Hepatic stellate cell (primary cell): ENCODE measurements around the gene CASQ1.

Source experiments
- DNase-seq: peaks from one replicate; pipeline ENCODE4 v3.0.0; 2011; ENCODE audit warnings: low spot score

The CASQ1 gene

GRCh38 chr1:160189649-160190625, at the start of gene CASQ1:
CASQ1 (plus strand) TSS chr1:160190575; CDS start chr1:160190752, 177 bp downstream.
- DNase-seq, result peak; percentile 54

GRCh38 chr1:160143695-160144094, 46.7 kb upstream of the CASQ1 start:
- no peak for DNase-seq

DNA sequence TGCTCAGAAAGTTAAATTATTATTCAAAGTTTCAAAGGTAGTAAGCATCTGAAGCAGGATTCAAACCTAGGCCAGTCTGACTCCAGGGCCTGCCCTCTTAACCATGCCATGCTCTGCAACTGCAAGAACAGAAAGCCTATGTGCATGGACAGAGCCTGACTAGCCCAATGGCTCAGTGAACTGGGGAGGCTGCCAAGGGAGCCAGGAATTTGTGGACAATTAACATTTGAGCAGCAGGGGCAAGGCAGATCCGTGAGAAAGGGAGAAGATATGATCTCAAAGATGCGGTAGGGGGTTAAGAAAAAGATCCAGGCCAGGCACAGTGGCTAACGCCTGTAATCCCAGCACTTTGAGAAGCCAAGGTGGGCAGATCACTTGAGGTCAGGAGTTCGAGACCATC, 45.5 kb upstream of the CASQ1 start:
- no peak for DNase-seq

- no peak for DNase-seq
These were observed 44.3 kb upstream of the CASQ1 start for GRCh38 chr1:160146107-160146506.

DNA sequence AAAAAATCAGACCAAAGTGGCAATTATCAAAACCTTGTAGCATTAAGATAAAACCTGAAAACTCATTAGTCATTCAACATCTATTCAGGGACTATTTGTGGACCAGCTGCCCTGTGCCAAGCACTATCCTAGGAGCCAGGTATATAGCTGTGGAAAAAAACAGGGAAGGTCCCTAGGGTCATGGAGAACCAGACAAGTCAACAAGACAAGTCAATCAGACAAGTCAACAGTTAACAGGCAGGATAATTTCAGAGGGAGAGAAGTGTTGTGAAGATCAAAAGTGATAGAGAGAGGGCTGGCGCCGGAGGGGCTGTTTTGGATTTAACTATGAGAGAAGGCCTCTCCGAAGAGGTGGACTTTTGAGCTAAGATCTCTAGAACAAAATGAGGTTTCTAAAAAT, 42.3 kb upstream of the CASQ1 start:
- no peak for DNase-seq

- DNase-seq, result no peak
These were observed 41.1 kb upstream of the CASQ1 start for GRCh38 chr1:160149233-160149632.

DNA sequence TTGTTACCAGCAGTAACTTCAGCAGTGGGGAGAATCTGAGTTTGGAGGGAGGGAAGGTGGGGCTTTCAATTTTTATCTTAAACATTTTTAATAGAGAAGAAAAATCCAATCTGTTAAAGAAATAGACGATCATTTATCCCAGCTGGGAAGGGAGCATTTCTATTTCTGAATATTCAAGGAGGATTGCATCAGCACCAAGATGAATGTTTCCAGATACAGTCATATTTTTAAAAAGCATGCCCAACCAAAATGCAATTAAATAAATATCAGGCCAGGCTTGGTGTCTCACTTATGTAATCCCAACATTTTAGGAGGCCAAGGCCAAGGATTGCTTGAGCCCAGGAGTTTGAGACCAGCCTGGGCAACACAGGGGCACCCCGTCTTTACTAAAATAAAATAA, 40.7 kb upstream of the CASQ1 start:
- DNase-seq, result peak; percentile 39

- no peak for DNase-seq
These were observed 39.1 kb upstream of the CASQ1 start, which contains the start of gene ATP1A4 for GRCh38 chr1:160151303-160151702. ATP1A4 (plus strand) TSS chr1:160151603; CDS start chr1:160152041, 438 bp downstream.

DNA sequence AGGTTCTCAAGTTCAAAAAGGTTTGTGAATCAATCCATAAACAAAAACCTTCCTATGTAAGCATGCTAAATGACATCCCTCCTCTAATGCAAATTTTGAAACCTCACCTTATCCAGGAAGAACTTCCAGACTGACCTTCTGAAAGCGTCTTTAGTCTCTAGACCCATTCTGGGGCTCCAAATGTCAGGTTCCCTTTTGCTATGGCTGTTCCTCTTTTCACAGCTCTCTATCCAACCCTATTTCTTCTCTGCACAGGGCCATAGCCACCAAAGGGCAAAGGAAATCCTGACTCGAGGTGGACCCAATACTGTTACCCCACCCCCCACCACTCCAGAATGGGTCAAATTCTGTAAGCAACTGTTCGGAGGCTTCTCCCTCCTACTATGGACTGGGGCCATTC, 35.6 kb upstream of the CASQ1 start:
- DNase-seq, result no peak

- no peak for DNase-seq
These were observed 34.0 kb upstream of the CASQ1 start for GRCh38 chr1:160156361-160156760.

- DNase-seq, result no peak
These were observed 33.2 kb upstream of the CASQ1 start for GRCh38 chr1:160157174-160157573.

- no peak for DNase-seq
These were observed 32.3 kb upstream of the CASQ1 start for GRCh38 chr1:160158031-160158430.

DNA sequence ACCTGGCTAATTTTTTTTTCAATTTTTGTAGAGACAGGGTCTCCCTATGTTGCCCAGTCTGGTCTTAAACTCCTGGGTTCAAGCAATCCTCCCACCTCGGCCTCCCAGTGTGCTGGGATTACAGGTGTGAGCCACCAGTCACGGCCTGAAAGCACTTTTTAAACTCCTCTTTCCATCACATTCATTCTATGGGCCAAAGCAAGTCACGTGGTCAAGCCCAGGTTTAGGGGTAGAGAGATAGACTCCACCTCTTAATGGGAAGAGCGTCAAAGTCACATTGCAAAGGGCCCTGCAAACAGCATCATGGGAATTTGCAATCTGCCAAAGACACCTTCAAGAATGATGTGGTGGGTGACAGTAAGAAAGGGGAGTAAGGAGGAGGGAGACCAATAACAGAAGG, 31.8 kb upstream of the CASQ1 start:
- no peak for DNase-seq

GRCh38 chr1:160159846-160160245, 30.5 kb upstream of the CASQ1 start:
- DNase-seq, result no peak

- DNase-seq, result no peak
These were observed 28.2 kb upstream of the CASQ1 start for GRCh38 chr1:160161965-160162705.

DNA sequence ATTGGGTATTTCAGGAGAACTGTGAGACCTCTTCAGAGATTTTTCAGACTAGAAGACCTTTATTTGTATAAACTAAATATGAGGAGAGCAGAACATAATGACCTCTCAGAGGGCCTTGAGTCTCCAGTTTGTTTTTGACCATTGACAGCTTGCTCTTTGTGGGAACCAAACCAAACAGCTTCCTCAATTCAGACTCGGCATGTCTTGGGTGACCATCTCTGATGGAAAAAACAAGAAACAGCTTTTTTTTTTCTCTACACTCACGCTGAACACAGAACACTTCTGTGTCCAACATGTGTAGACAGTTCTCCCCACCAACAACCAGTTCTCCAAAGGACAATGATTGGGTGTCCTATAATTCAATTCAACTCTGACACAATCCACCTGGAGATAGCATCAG, 27.4 kb upstream of the CASQ1 start:
- DNase-seq, result no peak

DNA sequence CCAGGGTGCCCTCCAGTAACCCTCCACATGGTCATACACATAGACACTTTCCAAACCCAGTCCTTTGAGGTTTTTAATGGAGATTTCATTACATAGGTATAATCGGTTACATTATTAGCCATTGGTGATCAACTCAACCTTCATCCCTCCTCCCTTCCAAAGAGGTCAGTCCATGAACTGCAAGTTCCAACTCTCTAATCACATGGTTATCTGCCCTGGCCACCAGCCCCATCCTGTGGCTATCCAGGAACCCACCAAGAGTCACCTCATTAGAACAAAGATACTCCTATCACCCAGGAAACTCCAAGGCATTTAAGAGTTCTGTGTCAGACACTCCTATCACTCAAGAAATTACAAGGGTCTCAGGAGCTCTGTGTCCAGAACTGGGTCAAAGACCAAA, 26.8 kb upstream of the CASQ1 start:
- no peak for DNase-seq

GRCh38 chr1:160164121-160164520, 26.3 kb upstream of the CASQ1 start:
- DNase-seq, result no peak

GRCh38 chr1:160166166-160166868, 24.1 kb upstream of the CASQ1 start:
- no peak for DNase-seq

DNA sequence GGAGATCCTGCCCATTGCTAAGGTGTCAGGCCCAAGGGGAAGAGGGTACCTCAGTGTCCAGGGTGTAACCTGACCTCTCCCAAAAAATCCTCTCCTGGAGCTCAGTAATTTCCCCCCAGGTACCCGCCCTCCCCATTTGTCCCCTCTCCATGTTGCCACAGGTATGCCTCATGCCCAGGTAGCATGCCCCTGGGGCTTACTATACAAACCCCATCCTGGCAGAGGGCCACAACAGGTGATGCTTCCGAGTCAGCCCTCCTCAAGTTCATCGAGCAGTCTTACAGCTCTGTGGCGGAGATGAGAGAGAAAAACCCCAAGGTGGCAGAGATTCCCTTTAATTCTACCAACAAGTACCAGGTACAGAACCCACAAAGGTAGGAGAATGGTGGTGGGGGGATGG, 23.3 kb upstream of the CASQ1 start:
- no peak for DNase-seq

GRCh38 chr1:160167580-160167979, 22.8 kb upstream of the CASQ1 start:
- no peak for DNase-seq

DNA sequence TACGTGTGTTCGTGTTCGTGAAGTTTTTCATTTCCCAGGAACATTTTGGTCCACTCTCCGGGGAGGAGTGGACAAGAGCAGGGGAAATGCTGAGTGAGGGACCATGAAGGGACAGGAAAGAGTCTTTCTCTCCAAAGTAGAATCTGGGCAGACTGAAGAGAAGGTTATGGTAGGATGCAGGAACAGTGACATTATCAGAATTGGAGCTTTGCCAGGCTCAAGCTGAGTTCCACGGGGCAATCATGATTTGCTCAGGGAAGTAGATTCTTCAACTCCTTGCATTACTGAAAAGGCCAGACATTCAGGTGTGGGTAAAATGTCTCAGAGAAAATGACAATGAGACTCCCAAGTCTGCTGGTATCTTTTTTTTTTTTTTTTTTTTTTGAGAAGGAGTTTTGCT, 22.4 kb upstream of the CASQ1 start:
- no peak for DNase-seq
